COLO668 (cell line): Measurements from ENCODE around the gene CALML4.
A peak's percentile ranks its signal among the peaks of the same experiment; 100 is the strongest.
"Not testable (repeated sequence)": the region's sequence is repeated elsewhere in the genome, so short reads cannot be mapped to it uniquely, and the experiment has no call there.

ENCODE experiments used
- DNase-seq: peaks from one replicate; lab custom pipeline; 2025; ENCODE audit not compliant: unreplicated experiment; lab: John Stamatoyannopoulos, UW

Gene CALML4

DNA sequence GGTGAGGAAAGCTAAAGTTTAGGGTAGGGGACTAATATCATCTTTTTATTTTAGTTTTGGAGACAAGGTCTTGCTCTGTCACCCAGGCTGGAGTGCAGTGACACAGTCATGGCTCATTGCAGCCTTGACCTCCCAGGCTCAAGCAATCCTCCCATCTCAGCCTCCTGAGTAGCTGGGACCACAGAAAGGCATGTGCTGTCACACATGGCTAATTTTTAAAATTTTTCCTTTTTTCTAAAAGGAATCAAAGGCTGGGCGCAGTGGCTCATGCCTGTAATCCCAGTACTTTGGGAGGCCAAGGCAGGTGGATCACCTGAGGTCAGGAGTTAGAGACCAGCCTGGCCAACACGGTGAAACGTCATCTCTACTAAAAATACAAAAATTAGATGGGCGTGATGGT lies 20.3 kb upstream of the CALML4 start:
- DNase-seq = not testable (repeated sequence)

DNA sequence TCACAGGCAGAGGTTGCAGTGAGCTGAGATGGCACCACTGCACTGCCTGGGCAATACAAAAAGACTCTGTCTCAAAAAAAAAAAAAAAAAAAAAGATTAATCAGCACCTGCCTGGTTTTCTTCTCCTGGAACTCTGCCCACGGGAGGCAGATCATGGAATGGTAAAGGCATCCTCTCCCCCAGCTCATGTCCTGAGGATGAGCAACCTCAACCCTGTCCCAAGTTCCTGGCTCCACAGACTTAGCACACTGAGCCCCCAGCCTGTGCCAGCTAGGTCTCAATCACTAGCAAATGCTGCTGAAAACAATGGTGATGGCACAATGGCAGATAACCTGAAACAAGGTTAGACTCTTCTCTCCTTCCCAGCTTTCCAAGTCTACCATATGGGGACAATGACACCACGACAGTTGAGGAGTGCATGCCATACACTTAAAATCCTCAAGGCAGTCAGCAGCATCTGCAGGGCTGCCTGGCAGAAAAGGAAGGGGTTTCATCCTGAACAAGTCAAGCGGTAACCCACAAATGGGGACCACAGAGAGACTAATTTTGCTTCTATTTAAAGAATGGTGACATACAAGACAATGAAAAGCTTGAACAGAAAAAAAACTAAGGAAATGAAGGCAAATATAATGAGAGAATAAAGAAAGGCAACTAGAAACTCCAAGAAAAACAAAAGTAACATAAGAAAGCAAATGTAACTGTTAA lies 19.6 kb upstream of the CALML4 start:
- DNase-seq = no peak

DNA sequence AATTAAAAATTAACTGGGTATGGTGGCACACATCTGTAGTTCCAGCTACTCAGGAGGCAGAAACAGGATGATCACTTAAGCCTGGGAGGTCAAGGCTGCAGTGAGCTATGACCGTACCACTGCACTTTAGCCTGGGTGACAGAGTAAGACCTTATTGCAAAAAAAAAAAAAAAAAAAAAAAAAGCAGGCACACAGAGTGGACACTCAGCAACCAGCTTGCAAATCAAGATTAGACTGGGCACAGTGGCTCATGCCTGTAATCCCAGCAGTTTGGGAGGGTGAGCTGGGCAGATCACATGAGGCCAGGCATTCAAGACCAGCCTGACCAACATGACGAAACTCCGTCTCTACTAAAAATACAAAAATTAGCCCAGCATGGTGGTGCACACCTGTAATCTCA lies 19.0 kb upstream of the CALML4 start:
- DNase-seq = no peak

DNA sequence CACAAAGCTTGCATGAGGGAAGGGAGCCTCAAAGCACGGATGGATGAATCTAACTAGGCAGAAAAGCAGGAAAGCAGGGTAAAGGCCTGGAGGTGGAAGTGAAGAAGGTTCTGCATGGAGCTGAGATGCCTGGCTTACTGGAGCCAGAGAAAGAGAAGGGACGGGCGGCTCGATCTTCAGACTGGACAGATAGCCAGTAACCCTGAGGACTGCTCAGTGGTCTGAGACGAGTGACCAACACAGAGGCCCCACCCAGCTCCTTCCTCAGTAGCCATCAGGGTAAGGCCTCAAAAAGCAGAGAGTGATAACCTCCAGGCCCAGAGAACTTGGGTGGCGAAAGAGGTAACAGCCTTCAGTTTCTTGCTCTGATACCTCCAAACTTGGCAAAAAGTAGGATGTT lies 18.0 kb upstream of the CALML4 start:
- DNase-seq = no peak

DNA sequence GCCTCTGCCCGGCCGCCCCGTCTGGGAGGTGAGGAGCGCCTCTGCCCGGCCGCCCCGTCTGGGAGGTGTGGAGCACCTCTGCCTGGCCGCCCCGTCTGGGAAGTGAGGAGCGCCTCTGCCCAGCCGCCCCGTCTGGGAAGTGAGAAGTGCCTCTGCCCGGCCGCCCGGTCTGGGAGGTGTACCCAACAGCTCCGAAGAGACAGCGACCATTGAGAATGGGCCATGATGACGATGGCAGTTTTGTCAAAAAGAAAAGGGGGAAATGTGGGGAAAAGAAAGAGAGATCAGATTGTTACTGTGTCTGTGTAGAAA lies 17.3 kb upstream of the CALML4 start:
- DNase-seq = not testable (repeated sequence)

DNA sequence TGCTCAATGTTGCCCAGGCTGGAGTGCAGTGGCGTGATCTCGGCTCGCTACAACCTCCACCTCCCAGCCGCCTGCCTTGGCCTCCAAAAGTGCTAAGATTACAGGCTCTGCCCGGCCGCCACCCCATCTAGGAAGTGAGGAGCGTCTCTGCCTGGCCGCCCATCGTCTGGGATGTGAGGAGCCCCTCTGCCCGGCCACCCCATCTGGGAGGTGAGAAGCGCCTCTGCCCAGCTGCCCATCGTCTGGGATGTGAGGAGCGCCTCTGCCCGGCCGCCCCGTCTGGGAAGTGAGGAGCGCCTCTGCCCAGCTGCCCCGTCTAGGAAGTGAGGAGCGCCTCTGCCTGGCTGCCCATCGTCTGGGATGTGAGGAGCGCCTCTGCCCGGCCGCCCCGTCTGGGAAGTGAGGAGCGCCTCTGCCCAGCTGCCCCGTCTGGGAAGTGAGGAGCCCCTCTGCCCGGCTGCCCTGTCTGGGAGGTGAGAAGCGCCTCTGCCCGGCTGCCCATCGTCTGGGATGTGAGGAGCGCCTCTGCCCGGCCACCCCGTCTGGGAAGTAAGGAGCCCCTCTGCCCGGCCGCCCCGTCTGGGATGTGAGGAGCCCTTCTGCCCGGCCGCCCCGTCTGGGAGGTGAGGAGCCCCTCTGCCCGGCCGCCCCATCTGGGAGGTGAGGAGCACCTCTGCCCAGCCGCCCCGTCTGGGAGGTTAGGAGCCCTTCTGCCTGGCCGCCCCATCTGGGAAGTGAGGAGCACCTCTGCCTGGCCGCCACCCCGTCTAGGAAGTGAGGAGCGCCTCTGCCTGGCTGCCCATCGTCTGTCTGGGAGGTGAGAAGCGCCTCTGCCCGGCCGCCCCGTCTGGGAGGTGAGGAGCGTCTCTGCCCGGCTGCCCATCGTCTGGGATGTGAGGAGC lies 16.6 kb upstream of the CALML4 start:
- not testable (repeated sequence) for DNase-seq

DNA sequence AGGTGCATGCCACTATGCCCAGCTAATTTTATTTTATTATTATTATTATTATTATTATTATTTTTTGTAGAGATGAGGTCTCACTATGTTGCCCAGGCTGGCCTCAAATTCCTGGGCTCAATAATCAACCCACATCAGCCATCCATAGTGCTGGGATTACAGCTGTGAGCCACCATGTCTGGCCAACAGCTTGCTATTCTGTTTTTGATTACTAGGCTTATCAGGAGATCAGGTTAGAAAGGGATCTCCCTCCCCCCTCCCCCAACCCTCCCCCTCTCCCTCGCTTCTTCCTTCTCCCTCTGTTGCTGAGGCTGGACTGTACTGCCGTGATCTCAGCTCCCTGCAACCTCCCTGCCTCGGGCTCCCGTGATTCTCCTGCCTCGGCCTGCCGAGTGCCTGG lies 15.8 kb upstream of the CALML4 start:
- DNase-seq = no peak

DNA sequence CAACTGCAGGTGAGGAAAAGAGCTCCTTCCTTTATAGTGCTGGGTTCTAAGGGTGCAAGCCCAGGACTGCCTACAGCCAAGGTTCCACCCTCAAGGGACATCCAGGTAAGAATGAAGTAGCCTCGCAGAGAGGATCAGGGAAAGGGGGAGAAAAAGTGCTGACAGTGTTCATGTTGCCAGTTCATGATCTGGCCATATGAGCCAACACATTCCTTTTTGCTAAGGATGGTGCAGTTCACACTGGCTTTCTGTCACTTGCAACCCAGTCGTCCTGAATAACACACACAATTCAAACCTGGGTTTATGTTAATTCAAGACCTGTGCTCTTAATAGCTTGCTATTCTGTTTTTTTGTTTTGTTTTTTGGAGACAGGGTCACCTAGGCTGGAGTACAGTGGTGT lies 15.4 kb upstream of the CALML4 start:
- no peak for DNase-seq

DNA sequence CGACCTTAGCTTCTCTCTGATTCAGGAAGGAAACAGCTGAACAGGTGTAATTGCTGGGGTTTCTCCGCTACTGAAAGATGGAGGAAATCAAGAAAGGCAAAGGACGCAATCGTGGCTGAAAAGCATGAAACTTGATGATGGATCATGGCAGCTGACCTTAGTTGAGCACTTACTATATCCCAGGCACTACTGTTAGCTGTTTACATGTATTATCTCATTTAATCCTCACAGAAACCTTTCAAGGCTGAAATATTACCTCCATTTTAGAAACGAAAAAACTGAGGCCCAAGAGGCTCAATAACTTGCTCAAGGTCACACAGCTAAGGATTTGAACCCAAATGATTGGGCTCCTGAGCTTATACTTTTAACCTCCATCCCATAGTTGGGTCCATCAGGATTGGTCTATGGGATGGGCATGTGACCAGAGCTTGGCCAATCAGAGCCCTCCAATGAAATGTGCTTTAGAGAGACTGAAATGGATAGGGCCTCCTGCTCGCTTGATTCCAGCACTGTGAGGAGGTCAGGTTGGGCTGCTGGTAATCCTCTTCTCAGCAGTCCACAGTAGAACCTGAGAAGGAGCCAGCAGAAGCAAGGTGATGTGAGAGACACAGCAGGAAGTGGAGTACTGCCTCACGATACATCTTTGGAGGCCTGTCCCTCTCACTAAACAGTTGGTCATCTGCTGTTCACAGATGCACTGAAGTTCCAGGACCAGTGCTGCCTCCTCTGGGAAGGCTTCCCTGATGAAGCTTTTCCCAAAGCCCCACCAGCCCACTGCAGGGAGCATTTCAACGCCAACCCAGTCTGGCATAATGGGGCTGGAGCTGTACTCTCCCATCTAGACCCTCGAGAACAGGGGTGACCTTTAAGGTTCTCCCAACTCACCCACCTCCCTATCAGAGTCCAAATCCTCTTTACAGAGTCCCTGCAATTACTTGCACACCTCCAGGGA lies 14.0 kb upstream of the CALML4 start:
- DNase-seq = no peak

DNA sequence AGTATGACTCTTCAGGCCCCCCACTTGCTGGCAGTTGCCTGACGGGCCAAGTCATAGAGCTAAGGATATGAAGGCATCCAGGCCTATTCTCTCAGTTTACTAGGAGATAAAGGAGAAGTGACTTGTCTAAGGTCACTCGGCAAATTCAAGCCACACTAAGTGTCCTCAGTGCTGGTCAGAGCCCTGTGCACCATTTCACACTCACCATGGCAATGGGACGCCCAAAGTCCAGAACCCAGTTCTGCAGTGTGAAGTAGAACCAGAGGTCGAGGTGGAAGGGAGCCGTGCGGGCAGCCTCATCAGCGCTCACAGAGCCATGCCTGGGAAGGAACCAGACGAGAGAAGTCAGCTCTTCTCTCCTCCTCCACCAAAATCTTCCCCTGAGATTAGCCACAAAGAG lies 13.2 kb upstream of the CALML4 start:
- DNase-seq = no peak

DNA sequence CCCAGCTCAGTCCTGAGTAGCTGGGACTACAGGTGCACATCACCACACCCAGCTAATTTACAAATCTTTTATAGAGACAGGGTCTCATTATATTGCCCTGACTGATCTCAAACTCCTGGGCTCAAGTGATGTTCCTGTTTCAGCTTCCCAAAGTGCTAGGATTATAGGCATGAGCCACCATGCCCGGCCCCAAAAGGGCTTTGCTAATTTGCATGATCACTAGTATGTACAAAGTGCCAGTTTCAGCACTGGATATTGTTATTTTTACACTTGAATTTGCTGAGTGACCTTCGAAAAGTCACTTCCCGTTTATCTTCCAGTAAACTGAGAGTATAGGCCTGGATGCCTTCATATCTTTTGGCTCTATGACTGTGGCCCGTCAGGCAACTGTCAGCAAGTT lies 12.2 kb upstream of the CALML4 start:
- no peak for DNase-seq

DNA sequence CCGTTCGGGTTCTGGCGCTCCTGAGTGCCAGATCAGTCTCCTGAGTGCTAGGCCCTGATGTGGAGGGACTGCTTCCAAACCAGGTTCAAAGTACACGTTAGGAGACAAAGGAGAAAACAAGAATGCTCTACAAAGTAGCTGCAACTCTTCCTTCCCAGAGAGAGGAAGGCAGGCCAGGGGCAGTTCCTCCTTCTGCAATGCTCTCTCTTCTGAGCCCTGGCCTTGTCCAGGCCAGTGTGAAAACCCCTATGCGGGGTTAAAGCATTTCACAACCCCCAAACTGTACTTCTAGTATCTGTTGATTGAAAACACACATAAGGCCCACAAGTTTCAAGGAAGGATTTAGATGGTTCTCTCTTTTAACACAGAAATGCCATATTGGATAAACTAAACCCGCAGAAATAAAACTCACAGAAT lies 9.7 kb upstream of the CALML4 start:
- DNase-seq = no peak

DNA sequence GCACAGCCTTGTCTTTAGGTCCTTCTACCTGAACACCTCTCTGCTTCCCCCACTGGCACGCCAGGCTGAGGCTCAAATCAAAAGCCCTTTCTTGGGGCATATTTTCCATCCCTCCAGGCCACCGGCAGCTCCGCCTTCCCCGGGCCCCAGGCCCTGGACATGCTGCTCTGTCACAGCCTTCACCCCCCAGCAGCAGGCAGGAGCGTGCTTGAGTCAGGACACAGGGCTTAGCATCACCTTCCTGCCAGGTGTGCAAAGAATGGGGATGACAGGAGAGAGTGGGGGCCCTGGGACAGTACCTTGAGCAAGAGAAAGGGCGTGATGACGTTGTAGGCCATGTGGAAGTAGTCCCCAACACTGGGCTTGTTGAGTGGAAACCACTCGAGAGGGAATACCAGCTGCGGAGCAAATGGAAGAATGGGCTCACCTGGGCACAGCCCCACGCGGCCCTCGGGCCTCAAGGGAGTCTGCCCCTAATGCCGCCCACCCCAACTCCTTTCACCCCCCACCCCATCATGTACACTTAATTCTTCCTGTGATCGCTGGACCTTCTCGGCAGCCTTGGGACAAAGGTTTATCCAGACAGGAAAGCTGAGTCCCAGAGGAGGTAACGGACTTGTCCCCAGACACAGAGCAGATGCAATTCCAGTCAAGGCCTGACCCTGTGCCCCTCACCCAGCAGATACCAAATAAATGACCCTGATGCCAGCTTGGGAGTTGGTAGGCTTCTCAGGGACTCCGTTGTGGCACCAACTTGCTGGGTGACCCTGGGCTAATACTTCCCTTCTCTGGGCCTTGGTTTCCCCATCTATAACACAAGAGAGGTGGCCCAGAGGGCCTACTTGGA lies 9.1 kb upstream of the CALML4 start:
- DNase-seq = no peak

DNA sequence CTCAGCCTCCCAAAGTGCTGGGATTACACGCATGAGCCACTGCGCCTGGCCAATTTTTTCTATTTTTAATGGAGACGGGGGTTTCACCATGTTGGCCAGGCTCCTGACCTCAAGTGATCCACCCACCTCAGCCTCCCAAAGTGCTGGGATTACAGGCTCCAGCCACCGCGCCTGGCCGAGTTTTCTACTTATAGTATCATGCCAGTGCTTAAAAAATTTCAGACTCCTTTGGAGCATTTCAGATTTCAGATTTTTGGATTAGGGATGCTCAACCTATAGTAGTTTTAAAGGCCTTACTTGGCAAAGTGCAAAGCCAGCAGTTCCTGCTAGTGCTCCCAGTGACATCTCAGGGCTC lies 8.3 kb upstream of the CALML4 start:
- DNase-seq = not testable (repeated sequence)

DNA sequence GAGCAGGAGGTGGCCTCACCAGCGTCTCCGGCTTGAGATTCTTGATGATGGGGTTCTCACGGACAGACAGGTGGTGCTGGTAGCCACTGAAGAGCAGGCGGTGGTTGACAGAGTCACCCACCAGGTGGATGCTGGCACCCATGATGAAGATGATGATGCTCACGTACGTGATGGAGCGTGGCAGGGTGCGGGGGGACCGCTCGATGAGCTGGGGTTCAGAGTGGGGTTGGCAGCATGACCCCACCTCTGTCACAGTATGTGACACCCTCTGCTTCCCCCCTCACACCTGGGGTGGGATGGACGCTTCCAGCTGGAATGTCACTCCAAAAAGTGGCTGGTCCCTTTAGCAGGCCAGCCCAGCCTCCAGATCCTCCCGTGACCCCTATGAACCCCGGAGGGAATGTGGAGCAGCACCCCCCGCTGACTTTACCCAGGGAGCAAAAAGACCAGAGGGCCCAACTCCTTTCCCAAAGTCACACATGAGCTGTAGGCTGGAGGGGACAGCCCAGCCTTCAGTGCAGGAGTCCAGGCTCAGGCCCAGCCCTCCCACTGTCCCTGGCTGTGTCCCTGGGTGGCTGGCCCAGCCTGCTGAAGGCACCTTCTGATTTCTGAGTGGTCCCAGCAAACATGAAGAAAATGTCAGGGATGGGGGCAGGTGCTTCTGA lies 6.7 kb upstream of the CALML4 start:
- DNase-seq = no peak

DNA sequence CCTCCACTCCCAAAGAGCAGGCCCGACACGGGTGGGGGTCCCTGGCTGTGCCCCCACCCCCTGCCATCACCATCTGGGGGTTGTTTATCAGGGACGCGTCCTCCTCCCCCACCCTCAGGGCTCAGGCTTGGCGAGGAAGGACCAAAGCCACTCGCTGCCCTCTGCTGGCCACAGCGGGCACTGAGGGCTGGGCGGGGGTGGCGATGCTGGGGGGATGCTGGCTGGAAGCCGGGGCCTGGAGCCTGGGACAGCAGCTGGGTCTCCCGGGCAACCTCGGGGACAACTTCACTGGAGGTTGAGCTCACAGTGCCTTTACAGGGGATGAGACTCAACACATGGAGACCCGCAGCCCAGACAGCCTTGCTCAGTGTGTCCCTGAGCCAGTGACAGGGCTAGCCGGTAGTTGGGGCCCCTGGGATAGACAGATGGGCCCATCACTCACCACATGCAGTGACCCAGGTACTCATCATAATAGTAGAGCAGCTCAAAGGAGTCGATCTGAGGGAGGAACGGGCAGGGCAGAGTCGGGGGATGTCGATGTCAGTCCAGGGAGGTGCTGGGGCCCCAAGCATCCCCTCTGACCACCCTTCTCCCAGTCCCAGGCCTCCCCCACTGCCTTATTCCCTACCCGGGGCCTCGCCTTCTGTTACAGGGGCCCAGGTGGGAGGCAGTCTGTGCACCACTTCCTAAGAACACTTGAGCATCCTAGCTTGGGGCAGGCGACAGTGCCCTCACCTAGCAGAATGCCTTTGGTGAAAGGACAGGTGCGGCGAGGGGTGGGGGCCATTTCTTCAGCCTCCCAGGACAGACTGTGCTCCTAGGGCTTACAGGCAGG lies 5.9 kb upstream of the CALML4 start:
- peak; percentile 39 for DNase-seq

DNA sequence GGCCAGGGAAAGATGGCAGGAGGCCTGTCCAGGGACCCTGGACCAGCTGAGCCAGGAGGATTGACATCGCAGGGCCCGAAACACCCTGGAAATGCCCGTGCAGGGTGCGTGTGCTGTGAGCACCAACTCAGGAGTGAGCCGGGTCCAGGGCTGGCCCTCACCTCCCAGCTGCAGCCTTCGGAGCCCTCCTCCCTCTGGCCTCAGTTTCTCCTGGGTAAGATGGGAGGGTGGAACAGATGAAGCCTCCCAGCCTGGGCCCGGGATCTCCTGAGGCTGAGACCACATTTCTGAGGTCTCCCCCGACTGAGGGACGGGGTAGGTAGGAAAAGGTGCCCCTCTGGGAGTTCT lies 5.3 kb upstream of the CALML4 start:
- no peak for DNase-seq

DNA sequence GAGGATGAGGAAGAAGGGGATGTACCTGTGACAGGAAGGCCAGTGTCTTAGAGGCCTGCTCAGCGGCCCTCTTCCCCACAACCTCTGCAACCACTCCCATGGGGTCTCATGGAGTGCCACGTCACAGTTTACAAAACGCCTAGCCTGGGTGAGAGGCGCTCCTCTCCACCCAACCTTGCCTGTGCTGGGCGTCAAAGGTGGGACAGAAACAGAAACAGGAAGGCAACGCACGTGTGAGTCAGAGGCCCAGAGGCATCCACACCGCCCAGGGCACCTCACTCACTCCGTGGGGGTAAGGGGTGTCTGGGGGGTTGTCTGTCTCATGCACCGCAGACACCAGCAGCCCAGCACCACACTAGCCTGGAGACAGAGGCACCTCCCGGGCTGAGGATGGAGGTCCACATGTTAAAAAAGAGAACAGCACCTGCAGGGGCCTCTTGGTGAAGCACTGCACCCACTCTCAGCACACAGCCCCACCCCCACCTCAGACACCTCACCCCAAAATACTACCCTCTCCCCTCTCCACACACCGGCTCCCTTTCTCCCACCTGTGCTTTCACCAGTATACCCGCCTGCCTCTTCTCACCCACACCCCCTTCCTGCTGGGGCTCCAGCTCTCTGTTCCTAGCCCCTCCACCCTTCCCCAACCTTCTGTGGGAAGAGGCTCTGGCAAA lies 4.7 kb upstream of the CALML4 start:
- no peak for DNase-seq

DNA sequence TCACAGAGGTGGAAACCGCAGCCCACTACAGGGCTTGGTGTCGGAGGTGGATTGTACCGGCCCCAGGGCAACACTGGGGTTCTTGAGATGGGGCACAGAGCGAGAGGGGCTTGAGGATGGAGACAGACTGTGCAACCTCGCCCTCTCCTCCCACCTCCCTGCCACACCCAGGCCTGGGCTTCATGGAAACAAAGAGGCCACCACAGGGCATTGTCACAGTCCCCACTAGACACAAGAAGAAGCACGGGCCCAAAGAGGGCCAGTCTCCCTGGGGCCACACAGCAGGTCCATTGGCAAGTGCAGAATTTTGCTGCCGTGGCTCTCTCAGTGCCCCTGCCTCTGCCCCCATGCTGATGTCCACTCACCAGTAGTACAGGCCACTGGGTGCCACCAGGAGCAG lies 4.1 kb upstream of the CALML4 start:
- DNase-seq = no peak
